HG03342 (cell line): Measurements from ENCODE around the gene BYSL.

ENCODE experiments used
- ATAC-seq: cut with Tn5 transposase; IDR thresholded peaks from one replicate; pipeline ENCODE4 v1.9.1; 2021; ENCODE audit warnings: mild to moderate bottlenecking, moderate library complexity; ENCODE audit not compliant: unreplicated experiment

BYSL gene

GRCh38 chr6:41920921-41921711, at the start of gene BYSL, which contains the start of gene MED20:
TSS of gene BYSL (plus strand) at chr6:41921499. CDS start at chr6:41921563, 64 bp downstream.
TSS of gene MED20 (minus strand) at chr6:41921139. CDS start at chr6:41921018, 121 bp downstream.
- ATAC-seq, result peak; percentile 87

DNA sequence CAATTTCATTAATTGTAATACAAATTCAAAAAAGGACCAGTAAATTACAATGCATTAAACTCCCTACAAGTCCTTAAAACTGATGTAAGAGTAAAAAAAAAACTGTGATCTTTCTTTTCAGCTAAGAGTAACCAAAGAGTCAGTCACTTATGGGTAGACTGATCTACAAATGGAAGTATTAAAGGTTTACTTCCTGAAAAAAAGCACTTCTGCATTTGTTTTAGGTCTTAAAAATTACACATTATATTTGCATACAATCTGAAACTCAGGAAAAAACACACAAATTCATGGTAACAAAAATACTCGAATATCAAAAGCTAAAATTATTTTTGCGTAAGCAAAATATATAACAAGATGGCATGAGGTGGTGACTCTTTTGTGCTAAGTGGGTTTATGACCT, 49.6 kb upstream of the BYSL start:
- ATAC-seq, result no peak

DNA sequence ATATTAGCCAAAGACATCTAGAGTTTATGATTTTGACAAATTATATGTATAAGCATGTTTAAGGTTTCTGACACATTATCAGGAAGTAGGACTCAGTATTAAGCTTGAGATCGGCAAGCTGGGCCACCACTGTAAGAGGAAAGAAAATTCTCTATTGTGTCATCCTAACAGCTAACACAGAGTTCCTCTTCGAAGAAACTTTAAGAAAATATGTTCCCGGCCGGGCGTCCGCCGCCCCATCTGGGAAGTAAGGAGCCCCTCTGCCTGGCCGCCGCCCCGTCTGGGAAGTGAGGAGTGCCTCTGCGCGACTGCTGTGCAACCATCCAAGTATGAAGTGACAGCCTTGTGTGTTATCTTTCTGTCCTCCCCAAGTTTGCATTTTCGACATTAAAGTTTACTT, 49.2 kb upstream of the BYSL start:
- no peak for ATAC-seq

- ATAC-seq, result no peak
These were observed 46.6 kb upstream of the BYSL start for GRCh38 chr6:41874741-41875140.

GRCh38 chr6:41877051-41877680, 44.1 kb upstream of the BYSL start:
- ATAC-seq, result no peak

- ATAC-seq, result no peak
These were observed 43.1 kb upstream of the BYSL start for GRCh38 chr6:41878246-41878645.

DNA sequence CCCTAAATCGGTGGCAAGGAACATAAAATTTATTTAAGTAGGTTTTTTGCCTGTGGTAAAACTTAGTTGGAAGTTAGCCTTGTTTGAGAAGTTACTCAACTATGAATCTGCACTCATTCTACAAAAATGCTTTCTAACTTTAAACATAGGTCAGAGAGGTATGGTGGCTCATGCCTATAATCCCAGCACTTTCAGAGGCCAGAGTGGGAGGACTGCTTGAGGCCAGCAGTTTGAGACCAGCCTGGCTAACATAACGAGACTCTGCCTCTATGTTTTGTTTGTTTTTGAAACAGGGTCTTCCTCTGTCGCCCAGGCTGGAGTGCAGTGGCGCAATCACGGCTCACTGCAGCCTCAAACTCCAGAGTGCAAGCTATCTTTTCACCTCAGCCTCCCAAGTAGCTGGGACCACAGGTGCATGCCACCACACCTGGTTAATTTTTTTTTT, 42.3 kb upstream of the BYSL start:
- no peak for ATAC-seq

GRCh38 chr6:41881506-41881905, 39.8 kb upstream of the BYSL start:
- no peak for ATAC-seq

DNA sequence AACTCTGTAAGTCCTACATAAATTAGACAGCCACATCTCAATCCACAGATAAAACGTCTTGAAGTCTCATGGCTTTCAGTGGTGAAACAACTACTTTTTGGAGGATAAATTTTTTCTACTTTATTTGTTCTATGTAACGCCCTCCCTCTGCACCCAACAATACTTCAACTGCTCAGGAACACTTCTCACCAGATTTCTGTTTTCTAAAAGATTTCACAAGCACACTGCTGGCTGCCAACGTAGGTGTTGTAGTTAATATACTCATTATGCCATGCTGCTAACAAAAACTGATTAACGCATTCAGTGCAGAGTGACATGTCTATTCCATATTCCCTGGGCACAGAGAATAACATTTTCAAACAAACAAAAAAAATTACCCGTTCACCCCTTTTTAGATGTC, 36.3 kb upstream of the BYSL start:
- ATAC-seq, result no peak

- no peak for ATAC-seq
These were observed 35.4 kb upstream of the BYSL start for GRCh38 chr6:41885930-41886329.

- ATAC-seq, result no peak
These were observed 34.0 kb upstream of the BYSL start for GRCh38 chr6:41887331-41887751.

- no peak for ATAC-seq
These were observed 28.3 kb upstream of the BYSL start for GRCh38 chr6:41892921-41893564.

- peak; percentile 12 for ATAC-seq
These were observed 26.7 kb upstream of the BYSL start for GRCh38 chr6:41894366-41895299.

DNA sequence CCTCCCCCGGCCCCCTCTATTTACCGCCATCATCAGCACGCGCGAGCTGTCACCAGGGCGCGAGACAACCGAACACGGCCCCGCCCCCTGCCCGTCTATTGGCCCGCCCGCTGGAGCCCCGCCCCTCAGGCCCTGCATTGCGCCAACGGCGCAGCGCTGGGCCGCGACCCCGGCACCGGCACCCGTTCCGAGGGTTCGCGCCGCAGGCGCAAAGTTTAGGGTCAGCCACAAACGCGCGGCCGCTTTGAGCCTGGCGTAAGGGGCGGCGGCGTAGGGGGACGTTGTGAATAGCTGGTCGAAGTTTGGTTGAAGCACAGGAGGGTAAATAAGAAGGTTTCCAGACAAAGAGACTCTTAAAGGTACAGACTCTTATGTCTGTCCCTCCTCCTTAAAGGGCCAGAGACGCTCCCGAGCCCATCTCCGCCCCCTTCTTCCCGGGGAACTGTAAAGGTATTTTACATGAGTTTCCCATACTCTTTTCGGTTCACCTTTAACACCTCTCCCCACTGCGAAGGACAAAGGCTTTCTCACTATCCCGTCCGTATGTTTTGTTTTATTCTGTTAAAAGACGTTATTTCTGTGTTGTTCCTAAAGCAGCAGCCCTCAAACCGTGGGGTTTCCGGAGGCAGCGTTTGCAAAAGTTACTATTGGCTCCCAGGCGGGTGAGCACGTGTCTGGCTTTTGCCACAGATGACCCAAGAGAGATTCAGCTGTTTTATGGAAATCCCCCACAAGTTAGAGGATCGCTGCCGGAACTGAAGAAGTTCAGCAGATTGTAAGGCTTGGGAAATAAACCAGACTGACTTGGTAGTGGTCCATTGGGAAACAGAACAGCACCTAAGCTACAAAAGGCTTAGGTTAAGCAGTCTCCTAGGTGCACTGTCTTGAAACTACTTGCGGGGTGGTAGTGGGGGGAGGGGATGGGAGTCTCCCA, 25.7 kb upstream of the BYSL start, which contains the start of gene USP49:
TSS of gene USP49 (minus strand) at position 76 of the 934 bp plus-strand sequence. CDS start 88,392 bp downstream, outside the sequence.
- ATAC-seq, result peak; percentile 72

GRCh38 chr6:41896281-41896680, 25.0 kb upstream of the BYSL start:
- ATAC-seq, result no peak

GRCh38 chr6:41900861-41901260, 20.4 kb upstream of the BYSL start:
- no peak for ATAC-seq

DNA sequence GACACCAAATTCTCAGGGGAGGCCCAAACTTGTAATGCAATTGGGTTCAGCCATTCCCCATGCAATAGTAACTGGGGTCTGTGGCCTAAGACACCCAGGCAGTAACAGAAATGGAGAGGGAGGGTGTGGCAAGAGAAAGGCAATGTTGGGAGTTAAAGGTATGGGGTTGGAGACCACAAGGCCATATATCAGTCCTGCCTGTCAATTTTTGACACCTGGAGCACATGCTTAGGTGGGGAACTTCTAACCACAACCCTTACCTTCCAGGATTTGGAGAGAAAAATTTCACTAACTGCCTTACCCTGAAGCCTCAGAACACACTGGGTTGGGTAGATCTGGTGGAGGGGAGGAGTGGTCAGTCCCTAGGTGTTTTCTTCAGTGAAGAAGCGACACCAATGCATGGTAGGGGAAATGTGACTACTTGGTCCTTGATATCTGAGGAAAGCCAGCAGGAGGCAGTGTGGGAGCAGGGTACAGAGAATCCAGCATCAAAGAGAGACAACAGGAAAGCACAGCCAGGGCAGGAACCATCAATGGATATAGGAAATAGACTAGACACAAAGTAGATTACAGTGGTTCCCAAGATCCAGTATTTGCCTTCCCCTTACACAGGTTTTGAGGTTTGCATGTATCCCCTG, 19.3 kb upstream of the BYSL start:
- no peak for ATAC-seq

GRCh38 chr6:41909727-41910126, 11.6 kb upstream of the BYSL start:
- ATAC-seq, result no peak

DNA sequence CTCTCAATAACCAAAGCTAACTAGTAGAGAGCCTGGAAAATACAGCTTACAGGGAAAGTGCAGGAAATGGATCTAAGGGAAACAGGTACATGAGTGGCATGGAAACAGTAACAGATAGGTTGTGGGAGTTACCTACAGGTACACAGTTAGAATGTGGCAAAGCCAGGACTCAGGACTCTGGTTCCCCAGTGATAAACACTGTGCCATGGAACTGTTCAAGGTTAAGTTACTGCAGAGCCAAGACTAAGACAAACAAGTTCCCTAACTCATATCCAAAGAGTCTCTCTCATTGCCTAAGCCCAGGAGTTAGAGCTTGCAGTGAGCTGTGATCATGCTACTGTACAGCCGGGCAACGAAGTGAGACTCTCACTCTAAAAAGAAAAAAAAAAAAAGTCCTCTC, 7.0 kb upstream of the BYSL start:
- no peak for ATAC-seq
